Common myeloid progenitor, CD34-positive (primary cell): ENCODE measurements around the gene TXNIP.

Experiments
- CTCF ChIA-PET: fragments of 350-600 bp; sonication (Branson Sonifier 250); formaldehyde crosslinking; loops from one replicate; lab custom pipeline; 2021; ENCODE audit warnings: antibody characterized with exemption; lab: Charles Lee
- POLR2A ChIA-PET: fragments of 350-600 bp; sonication (Branson Sonifier 250); formaldehyde crosslinking; loops from one replicate; lab custom pipeline; 2021; ENCODE audit warnings: antibody characterized with exemption; lab: Charles Lee
- DNase-seq, 3 donors: peaks; one replicate each; pipeline versions ENCODE4 v3.0.0 to v3.0.0-alpha.2; 2013
- H3K27ac ChIP-seq, 2 experiments: 1 replicate in 1 of 2; 2 replicates in 1 of 2; pipeline ENCODE4 v1.7.0; 2013; ENCODE audit warnings: inconsistent platforms in 2 of 2, low read length in 2 of 2, mild to moderate bottlenecking in 2 of 2, low read depth in 1 of 2, moderate library complexity in 1 of 2; ENCODE audit not compliant: severe bottlenecking in 2 of 2, insufficient read depth in 1 of 2, poor library complexity in 1 of 2
- H3K27me3 ChIP-seq, 5 experiments: replicated peaks in 2 of 5; 1 replicate in 3 of 5; 2 replicates in 2 of 5; pipeline versions ENCODE4 v1.6.1 to v1.7.0; 2013; ENCODE audit warnings: low read length in 4 of 5, mild to moderate bottlenecking in 2 of 5, moderate library complexity in 2 of 5, inconsistent platforms in 1 of 5; ENCODE audit not compliant: insufficient read depth in 5 of 5, control insufficient read depth in 4 of 5
- H3K36me3 ChIP-seq, 4 experiments: 1 replicate in 2 of 4; 2 replicates in 2 of 4; pipeline versions ENCODE4 v1.6.1 to v1.7.0; 2013; ENCODE audit warnings: low read length in 3 of 4, control low read depth in 1 of 4, mild to moderate bottlenecking in 1 of 4; ENCODE audit not compliant: control insufficient read depth in 4 of 4, insufficient read depth in 4 of 4
- H3K4me1 ChIP-seq, 4 experiments: 1 replicate in 3 of 4; 2 replicates in 1 of 4; pipeline versions ENCODE4 v1.6.1 to v1.7.1; 2013; ENCODE audit warnings: low read length in 3 of 4, mild to moderate bottlenecking in 3 of 4, control low read depth in 1 of 4, inconsistent platforms in 1 of 4, moderate library complexity in 1 of 4; ENCODE audit not compliant: control insufficient read depth in 4 of 4, insufficient read depth in 4 of 4; ENCODE audit errors: control extremely low read depth in 1 of 4
- H3K4me3 ChIP-seq, 7 experiments: 1 replicate in 4 of 7; 2 replicates in 3 of 7; pipeline versions ENCODE4 v1.5.1 to v1.7.0; 2013; ENCODE audit warnings: mild to moderate bottlenecking in 7 of 7, low read length in 6 of 7, moderate library complexity in 6 of 7, inconsistent platforms in 2 of 7, low read depth in 2 of 7, control low read depth in 1 of 7; ENCODE audit not compliant: insufficient read depth in 4 of 7, control insufficient read depth in 1 of 7; ENCODE audit errors: extremely low read depth in 1 of 7
- H3K9me3 ChIP-seq, 5 experiments: 1 replicate in 4 of 5; 2 replicates in 1 of 5; pipeline versions ENCODE4 v1.6.1 to v1.7.1; 2013; ENCODE audit warnings: low read length in 4 of 5, mild to moderate bottlenecking in 2 of 5, inconsistent platforms in 1 of 5, low read depth in 1 of 5, moderate library complexity in 1 of 5; ENCODE audit not compliant: control insufficient read depth in 4 of 5, insufficient read depth in 2 of 5; ENCODE audit errors: control extremely low read depth in 1 of 5
- WGBS: methylation state at CpG from one replicate; pipeline ENCODE4 v1.1.5; 2013; ENCODE audit not compliant: insufficient coverage; 5-methylcytosine and 5-hydroxymethylcytosine counted together

The TXNIP gene

GRCh38 chr1:145992958-145993617 lies 3.3 kb downstream of the TXNIP start:
- DNase-seq, result no peak
- H3K36me3 ChIP-seq, result peaks cover 8 to 38% (median 25%) of the 10 kb centered on the region in 4 experiments
- H3K27me3 ChIP-seq, result no peaks in the 10 kb centered on the region
- peaks cover 31 to 46% (median 40%) of the 10 kb centered on the region in 4 experiments for H3K4me1 ChIP-seq
- ChIA-PET POLR2A (interaction anchor here (1.0 kb wide), 1 partner anchor 9 kb away, joined by 3 read pairs; no protein-coding TSS in a partner anchor), CTCF (interaction anchor here (0.6 to 11.9 kb wide), 5 partner anchors 9 to 89 kb away, joined by 3 to 126 read pairs (median 5); no protein-coding TSS in a partner anchor)
- H3K9me3 ChIP-seq, result no peaks in the 10 kb centered on the region
- 64% methylated on average over 4 of the region's 5 CpGs for WGBS
- H3K4me3 ChIP-seq, result peak overlapping the region in 6 of 7 experiments; percentile 88 to 100 (median 97)
- peak overlapping the region; percentile 47 to 93 for H3K27ac ChIP-seq

- H3K27me3 ChIP-seq, result no peaks in the 10 kb centered on the region
- ChIA-PET POLR2A (interaction anchor here (1.0 kb wide), 1 partner anchor 8 kb away, joined by 3 read pairs; no protein-coding TSS in a partner anchor), CTCF (interaction anchor here (0.6 to 11.9 kb wide), 5 partner anchors 10 to 88 kb away, joined by 3 to 126 read pairs (median 5); no protein-coding TSS in a partner anchor)
- H3K4me3 ChIP-seq, result peak overlapping the region in 5 of 7 experiments; percentile 88 to 99 (median 95)
- DNase-seq, result no peak
- peaks cover 28 to 40% (median 35%) of the 10 kb centered on the region in 4 experiments for H3K4me1 ChIP-seq
- H3K36me3 ChIP-seq, result peaks cover 8 to 38% (median 25%) of the 10 kb centered on the region in 4 experiments
- peak overlapping the region in 1 of 2 experiments; percentile 93 for H3K27ac ChIP-seq
- WGBS, result no CpG with 5 or more reads among the region's 1 CpG
- no peaks in the 10 kb centered on the region for H3K9me3 ChIP-seq
Observed at GRCh38 chr1:145992502-145992936, 3.9 kb downstream of the TXNIP start.

DNA sequence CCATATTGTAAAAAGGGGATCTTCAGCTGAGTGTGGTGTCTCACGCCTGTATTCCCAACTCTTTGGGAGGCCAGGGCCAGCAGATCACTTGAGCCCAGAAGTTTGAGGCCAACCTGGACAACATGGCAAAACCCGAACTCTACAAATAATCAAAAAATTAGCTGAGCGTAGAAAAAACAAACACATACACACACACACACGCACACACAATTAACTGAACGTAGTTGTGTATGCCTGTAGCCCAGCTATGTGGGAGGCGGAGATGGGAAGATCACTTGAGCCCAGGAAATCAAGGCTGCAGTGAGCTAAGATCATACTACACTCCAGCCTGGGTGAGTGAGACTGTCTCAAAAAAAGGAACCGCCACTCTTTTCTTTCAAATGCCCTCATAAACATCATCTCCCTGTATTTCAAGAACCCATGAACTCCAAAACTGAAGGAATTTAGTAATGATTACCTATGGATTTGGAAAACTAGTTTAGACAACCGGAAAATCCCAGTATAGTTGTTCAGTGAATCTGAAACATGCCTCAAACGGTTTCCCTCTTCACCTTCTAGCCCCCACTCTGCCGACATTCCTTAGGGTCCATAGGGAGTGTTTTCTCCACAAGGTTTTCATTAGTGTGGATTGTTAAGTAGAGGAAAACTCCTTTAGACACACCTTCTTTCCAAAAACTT lies 4.5 kb downstream of the TXNIP start:
- H3K4me1 ChIP-seq, result peaks cover 24 to 33% (median 29%) of the 10 kb centered on the region in 4 experiments
- WGBS, result 70% methylated on average over 2 of the region's 10 CpGs
- H3K27me3 ChIP-seq, result no peaks in the 10 kb centered on the region
- H3K36me3 ChIP-seq, result peaks cover 8 to 38% (median 25%) of the 10 kb centered on the region in 4 experiments
- peak overlapping the region in 4 of 7 experiments; percentile 88 to 99 (median 97) for H3K4me3 ChIP-seq
- H3K9me3 ChIP-seq, result no peaks in the 10 kb centered on the region
- CTCF ChIA-PET, result interaction anchor here (1.8 to 11.9 kb wide), 4 partner anchors 10 to 16 kb away, joined by 4 to 126 read pairs (median 11); no protein-coding TSS in a partner anchor
- peak overlapping the region; percentile 28 to 93 for H3K27ac ChIP-seq
- POLR2A ChIA-PET, result no interaction called here
- DNase-seq, result no peak

GRCh38 chr1:145990249-145990855 lies 6.0 kb downstream of the TXNIP start:
- H3K27ac ChIP-seq, result peak overlapping the region in 1 of 2 experiments; percentile 22
- H3K4me1 ChIP-seq, result peaks cover 29 to 42% (median 37%) of the 10 kb centered on the region in 4 experiments
- H3K4me3 ChIP-seq, result no peak overlapping the region
- no peaks in the 10 kb centered on the region for H3K27me3 ChIP-seq
- POLR2A ChIA-PET, result interaction anchor here (0.6 to 0.7 kb wide), 2 partner anchors 17 to 24 kb away, joined by 3 to 6 read pairs; no protein-coding TSS in a partner anchor
- CTCF ChIA-PET, result interaction anchor here (0.7 to 11.9 kb wide), 6 partner anchors 11 to 134 kb away, joined by 3 to 126 read pairs (median 3); no protein-coding TSS in a partner anchor
- H3K36me3 ChIP-seq, result peaks cover 8 to 36% (median 25%) of the 10 kb centered on the region in 4 experiments
- H3K9me3 ChIP-seq, result no peaks in the 10 kb centered on the region
- DNase-seq, result no peak
- 100% methylated on average over 6 of the region's 7 CpGs for WGBS

DNA sequence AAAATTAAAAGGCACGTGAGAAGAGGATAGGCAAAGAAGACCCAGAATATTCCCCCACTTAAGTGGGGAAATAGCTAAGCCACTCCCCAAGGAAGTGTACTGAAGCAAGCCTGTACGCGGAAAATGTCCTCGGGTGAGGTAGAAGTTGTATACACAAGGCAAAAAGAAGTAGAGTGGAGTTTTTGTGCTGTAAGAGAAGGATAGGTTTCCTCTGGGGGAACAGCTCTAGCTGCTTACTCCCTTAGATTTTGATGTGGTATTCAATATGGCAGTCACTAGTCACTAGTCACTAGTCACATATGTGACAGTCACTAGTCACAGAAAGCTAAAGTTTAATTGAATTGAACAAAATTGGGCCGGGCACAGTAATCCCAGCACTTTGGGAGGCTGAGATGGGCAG lies 7.6 kb downstream of the TXNIP start:
- 100% methylated on average over 1 of the region's 5 CpGs for WGBS
- DNase-seq, result no peak
- Histone ChIP-seq H3K4me3 (no peak overlapping the region), H3K4me1 (peaks cover 23 to 39% (median 37%) of the 10 kb centered on the region in 4 experiments), H3K9me3 (no peaks in the 10 kb centered on the region), H3K27ac (peak overlapping the region in 1 of 2 experiments; percentile 12), H3K27me3 (no peaks in the 10 kb centered on the region), H3K36me3 (peaks cover 0 to 21% (median 13%) of the 10 kb centered on the region in 4 experiments)
- ChIA-PET CTCF (interaction anchor here (1.2 to 11.9 kb wide), 4 partner anchors 11 to 20 kb away, joined by 3 to 126 read pairs (median 4); no protein-coding TSS in a partner anchor), POLR2A (interaction anchor here (0.8 kb wide), 1 partner anchor 15 kb away, joined by 5 read pairs; no protein-coding TSS in a partner anchor)

GRCh38 chr1:145987926-145988325 lies 8.5 kb downstream of the TXNIP start:
- H3K9me3 ChIP-seq, result no peaks in the 10 kb centered on the region
- no peak for DNase-seq
- ChIA-PET POLR2A (no interaction called here), CTCF (interaction anchor here (11.9 kb wide), 1 partner anchor 10 kb away, joined by 126 read pairs; no protein-coding TSS in a partner anchor)
- 100% methylated on average over 1 of the region's 1 CpG for WGBS
- H3K36me3 ChIP-seq, result peaks cover 0 to 12% (median 5%) of the 10 kb centered on the region in 4 experiments
- H3K27me3 ChIP-seq, result no peaks in the 10 kb centered on the region
- no peak overlapping the region for H3K4me3 ChIP-seq
- H3K4me1 ChIP-seq, result peaks cover 14 to 35% (median 32%) of the 10 kb centered on the region in 4 experiments
- no peak overlapping the region for H3K27ac ChIP-seq
